GM21529 (cell line): Measurements from ENCODE around the gene FNDC10.
"Not testable (repeated sequence)": the region's sequence is repeated elsewhere in the genome, so short reads cannot be mapped to it uniquely, and the experiment has no call there.

Experiments used
- ATAC-seq: cut with Tn5 transposase; IDR thresholded peaks from one replicate; pipeline ENCODE4 v1.9.1; 2021; ENCODE audit not compliant: unreplicated experiment

The FNDC10 gene

GRCh38 chr1:1567891-1568291 lies 32.0 kb downstream of the FNDC10 start:
- ATAC-seq: no peak

- no peak for ATAC-seq
Measured at GRCh38 chr1:1567152-1567875, 32.6 kb downstream of the FNDC10 start.

GRCh38 chr1:1565340-1565739 lies 34.6 kb downstream of the FNDC10 start:
- ATAC-seq: no peak

GRCh38 chr1:1564268-1564667 lies 35.7 kb downstream of the FNDC10 start:
- ATAC-seq: no peak

GRCh38 chr1:1563688-1564087 lies 36.2 kb downstream of the FNDC10 start:
- no peak for ATAC-seq

- no peak for ATAC-seq
Measured at GRCh38 chr1:1562556-1563195, 37.3 kb downstream of the FNDC10 start.

GRCh38 chr1:1561801-1562470 lies 38.0 kb downstream of the FNDC10 start:
- ATAC-seq: no peak

- no peak for ATAC-seq
Measured at GRCh38 chr1:1560178-1560577, 39.8 kb downstream of the FNDC10 start.

GRCh38 chr1:1559066-1559465 lies 40.9 kb downstream of the FNDC10 start:
- ATAC-seq: no peak

GRCh38 chr1:1558591-1558990 lies 41.3 kb downstream of the FNDC10 start:
- no peak for ATAC-seq

- ATAC-seq: not testable (repeated sequence)
Measured at GRCh38 chr1:1557688-1558087, 42.2 kb downstream of the FNDC10 start.

- not testable (repeated sequence) for ATAC-seq
Measured at GRCh38 chr1:1556961-1557360, 43.0 kb downstream of the FNDC10 start.

GRCh38 chr1:1556505-1556904 lies 43.4 kb downstream of the FNDC10 start:
- ATAC-seq: no peak

- ATAC-seq: no peak
Measured at GRCh38 chr1:1554926-1555915, 44.7 kb downstream of the FNDC10 start.

- no peak for ATAC-seq
Measured at GRCh38 chr1:1554550-1554925, 45.4 kb downstream of the FNDC10 start.

- no peak for ATAC-seq
Measured at GRCh38 chr1:1553821-1554494, 46.0 kb downstream of the FNDC10 start.

GRCh38 chr1:1552263-1552639 lies 47.7 kb downstream of the FNDC10 start:
- ATAC-seq: no peak

GRCh38 chr1:1551524-1552262 lies 48.2 kb downstream of the FNDC10 start:
- ATAC-seq: no peak

- no peak for ATAC-seq
Measured at GRCh38 chr1:1550591-1551432, 49.1 kb downstream of the FNDC10 start.
